ENCODE data around the gene DNAJC22. TPM values are rescaled to one million over a fixed set of nuclear protein-coding genes. Genes with fewer than 3 reads are reported as not detected.

Gene DNAJC22
- total and polyA plus RNA-seq, 2 of the 13 experiments (the other 11 are each of a cell fraction or from before 2014, with no cell fraction given) = 25.2 to 31.7 TPM

- no peak for TF ChIP-seq ZNF646 (CRISPR knock-in tag; IDR thresholded peaks at IDR 0.05)
- no peak for TF ChIP-seq SMAD1 (CRISPR knock-in tag; IDR thresholded peaks at IDR 0.05; ENCODE audit: borderline replicate concordance, low read depth)
- peak; percentile 26 for TF ChIP-seq ZNF18 (CRISPR knock-in tag; IDR thresholded peaks at IDR 0.05; ENCODE audit: insufficient replicate concordance)
- peak; percentile 90 for TF ChIP-seq ZNF281 (CRISPR knock-in tag; IDR thresholded peaks at IDR 0.05; ENCODE audit: borderline replicate concordance)
- TF ChIP-seq CREB1 (IDR thresholded peaks at IDR 0.05) = no peak
- TF ChIP-seq CREB1 (CRISPR knock-in tag; IDR thresholded peaks at IDR 0.05) = no peak
- TF ChIP-seq ZNF574 (CRISPR knock-in tag; IDR thresholded peaks at IDR 0.05) = no peak; the same call in 1 of the 2 replicates
- no peak for TF ChIP-seq REPIN1 (CRISPR knock-in tag; IDR thresholded peaks at IDR 0.05; ENCODE audit: borderline replicate concordance, low read depth)
- TF ChIP-seq MTF1 (CRISPR knock-in tag; IDR thresholded peaks at IDR 0.05) = no peak
- TF ChIP-seq ZC3H4 (CRISPR knock-in tag; IDR thresholded peaks at IDR 0.05; ENCODE audit: borderline replicate concordance) = no peak
- TF ChIP-seq SPEN (CRISPR knock-in tag; IDR thresholded peaks at IDR 0.05; ENCODE audit: low read depth) = no peak
- TF ChIP-seq IKZF1 (IDR thresholded peaks at IDR 0.05) = no peak
- 0 out of 2 replicates have a peak, but pooled peaks have one; percentile 76 for TF ChIP-seq ZNF775 (CRISPR knock-in tag; IDR thresholded peaks at IDR 0.05; ENCODE audit: borderline replicate concordance)
- no peak for TF ChIP-seq RFX1 (IDR thresholded peaks at IDR 0.05)
Measured at GRCh38 chr12:49367381-49368239, 20.9 kb downstream of the DNAJC22 start, which contains the start of gene SPATS2 (continued).
